Kidney (tissue), 14 donors: ENCODE measurements around the gene RASGRF2. TPM values are rescaled to one million over a fixed set of nuclear protein-coding genes. Genes with fewer than 3 reads are reported as not detected.
A peak's percentile ranks its signal among the peaks of the same experiment; 100 is the strongest.

Source experiments
- DNase-seq, 5 donors: peaks; one replicate each; pipeline ENCODE4 v3.0.0-alpha.2; 2013 to 2020
- FAIRE-seq: peaks from 2 replicates; lab custom pipeline; 2012; peaks lifted over from hg19 to GRCh38; lab: Jason Lieb, UNC
- H3K27ac ChIP-seq, 2 donors: one replicate each; pipeline ENCODE4 v1.7.0; 2013; ENCODE audit warnings: low read depth in 2 of 2, low read length in 2 of 2, inconsistent platforms in 1 of 2
- H3K27me3 ChIP-seq: one replicate; pipeline ENCODE4 v1.7.1; 2013; ENCODE audit warnings: low read length, inconsistent platforms; ENCODE audit not compliant: control insufficient read depth, insufficient read depth
- H3K36me3 ChIP-seq, 3 donors: one replicate each; pipeline versions ENCODE4 v1.7.0 to v1.7.1; 2013; ENCODE audit warnings: low read length in 3 of 3, control low read depth in 1 of 3, inconsistent platforms in 1 of 3; ENCODE audit not compliant: insufficient read depth in 3 of 3, control insufficient read depth in 2 of 3
- H3K4me1 ChIP-seq, 3 donors: one replicate each; pipeline versions ENCODE4 v1.7.0 to v1.7.1; 2013; ENCODE audit warnings: low read length in 3 of 3, inconsistent platforms in 1 of 3, low read depth in 1 of 3; ENCODE audit not compliant: control insufficient read depth in 2 of 3, insufficient read depth in 2 of 3
- H3K4me3 ChIP-seq, 3 donors: one replicate each; pipeline versions ENCODE4 v1.7.0 to v1.8.1; 2013; ENCODE audit warnings: low read length in 3 of 3, control low read depth in 1 of 3, inconsistent platforms in 1 of 3
- H3K9ac ChIP-seq, 3 donors: one replicate each; pipeline versions ENCODE4 v1.7.0 to v1.7.1; 2013; ENCODE audit warnings: low read length in 3 of 3, control low read depth in 1 of 3, inconsistent platforms in 1 of 3
- H3K9me3 ChIP-seq, 3 donors: one replicate each; pipeline versions ENCODE4 v1.7.0 to v1.7.1; 2013; ENCODE audit warnings: low read length in 3 of 3, control low read depth in 1 of 3, inconsistent platforms in 1 of 3; ENCODE audit not compliant: control insufficient read depth in 2 of 3, insufficient read depth in 1 of 3
- intact Hi-C: fragments of 100-400 bp; cut with DNase I; formaldehyde crosslinking; loops from one replicate; pipeline ENCODE4 v1.11.1; 2022
- polyA plus RNA-seq: library from polyadenylated mRNA; stranded (reverse); fragments of 350-450 nt; fragmentation: Illumina TruSeq; extraction: RNeasy Lipid Tissue Mini Kit (QIAGEN cat#74804); gene quantifications from one replicate; pipeline ENCODE4 v1.2.3, GENCODE V29; 2014; ENCODE audit warnings: low read depth, low replicate concordance; ENCODE audit not compliant: insufficient read depth
- total RNA-seq: library from RNA; stranded (reverse); fragmentation: NEBNext Ultra II Directional; extraction: Animal tissue kit (Norgen Biotek cat#: 25700); gene quantifications from one replicate; pipeline ENCODE4 v1.2.1, GENCODE V29; 2021
- TF ChIP-seq, protein P1 (sequence below): IDR thresholded peaks from 3 replicates; pipeline ENCODE4 v1.5.1; 2012; ENCODE audit warnings: mild to moderate bottlenecking, moderate library complexity, borderline replicate concordance; ENCODE audit not compliant: insufficient read depth; ENCODE audit errors: extremely low read depth
- donor health status: control.
- donor health status: control.
- donor health status: control.
- donor health status: control.
- donor health status: control.
- donor health status: DM: yes; HTN: yes; CAD: no.
- donor health status: Normal renal cell carcinoma (clear cell type).

RASGRF2 gene
- total and polyA plus RNA-seq, 2 donors from 2014 or later = 4.9 to 14.7 TPM

DNA sequence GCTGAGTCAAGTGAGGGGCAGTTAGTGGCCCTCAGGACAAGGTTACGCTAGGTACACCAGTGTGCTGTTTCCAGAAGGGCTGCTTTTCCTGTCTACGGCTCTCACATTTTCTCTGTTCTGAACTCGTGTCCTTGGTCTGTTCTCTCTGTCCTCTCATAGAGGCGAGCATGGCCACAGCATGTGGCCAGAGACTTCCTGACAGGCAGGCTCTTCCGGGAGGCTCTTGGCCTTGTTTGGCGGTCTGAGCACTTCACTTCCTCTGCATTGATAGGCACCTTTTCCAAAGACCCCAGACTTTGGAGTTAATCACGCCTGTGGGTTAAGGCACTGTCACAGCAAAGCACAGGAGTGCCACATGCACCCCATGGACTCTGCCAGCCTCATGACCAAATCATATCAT, 274.1 kb downstream of the RASGRF2 start:
- no peaks in the 10 kb centered on the region for H3K36me3 ChIP-seq
- no peaks in the 10 kb centered on the region for H3K27me3 ChIP-seq
- H3K9me3 ChIP-seq = no peaks in the 10 kb centered on the region
- H3K9ac ChIP-seq = peak overlapping the region in 2 of 3 donors; percentile 43 to 48
- H3K4me1 ChIP-seq = peaks cover 0 to 20% (median 5%) of the 10 kb centered on the region in 3 donors
- TF ChIP-seq, protein P1, sequence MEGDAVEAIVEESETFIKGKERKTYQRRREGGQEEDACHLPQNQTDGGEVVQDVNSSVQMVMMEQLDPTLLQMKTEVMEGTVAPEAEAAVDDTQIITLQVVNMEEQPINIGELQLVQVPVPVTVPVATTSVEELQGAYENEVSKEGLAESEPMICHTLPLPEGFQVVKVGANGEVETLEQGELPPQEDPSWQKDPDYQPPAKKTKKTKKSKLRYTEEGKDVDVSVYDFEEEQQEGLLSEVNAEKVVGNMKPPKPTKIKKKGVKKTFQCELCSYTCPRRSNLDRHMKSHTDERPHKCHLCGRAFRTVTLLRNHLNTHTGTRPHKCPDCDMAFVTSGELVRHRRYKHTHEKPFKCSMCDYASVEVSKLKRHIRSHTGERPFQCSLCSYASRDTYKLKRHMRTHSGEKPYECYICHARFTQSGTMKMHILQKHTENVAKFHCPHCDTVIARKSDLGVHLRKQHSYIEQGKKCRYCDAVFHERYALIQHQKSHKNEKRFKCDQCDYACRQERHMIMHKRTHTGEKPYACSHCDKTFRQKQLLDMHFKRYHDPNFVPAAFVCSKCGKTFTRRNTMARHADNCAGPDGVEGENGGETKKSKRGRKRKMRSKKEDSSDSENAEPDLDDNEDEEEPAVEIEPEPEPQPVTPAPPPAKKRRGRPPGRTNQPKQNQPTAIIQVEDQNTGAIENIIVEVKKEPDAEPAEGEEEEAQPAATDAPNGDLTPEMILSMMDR = no peak
- FAIRE-seq (no peak), DNase-seq (no peak)
- peak overlapping the region in 2 of 3 donors; percentile 30 to 63 for H3K4me3 ChIP-seq
- peak overlapping the region; percentile 65 to 85 for H3K27ac ChIP-seq
- intact Hi-C loops = no loop called here

DNA sequence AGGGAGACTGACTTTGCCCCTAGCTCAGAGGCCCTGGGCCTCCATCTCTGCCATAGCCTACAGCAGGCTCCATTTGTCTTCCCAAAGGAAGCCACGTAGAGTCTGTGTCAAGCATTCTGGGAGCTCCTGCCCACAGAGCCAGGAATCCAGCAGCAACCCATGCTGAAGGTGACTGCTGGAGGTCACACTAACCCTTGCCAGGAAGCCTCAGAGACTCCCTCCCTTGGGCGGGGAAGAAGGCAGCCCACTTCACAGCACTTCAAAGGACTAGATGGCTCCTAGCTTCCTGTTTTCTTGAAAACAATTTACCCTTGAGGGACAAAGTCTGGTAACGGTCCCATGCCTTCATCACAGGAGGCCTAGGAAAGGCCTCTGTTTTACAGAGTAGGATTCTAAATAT, 274.6 kb downstream of the RASGRF2 start:
- intact Hi-C loops = no loop called here
- H3K9ac ChIP-seq = peak overlapping the region in 1 of 3 donors; percentile 48
- peak overlapping the region; percentile 65 to 85 for H3K27ac ChIP-seq
- peak overlapping the region in 2 of 3 donors; percentile 0 to 63 for H3K4me3 ChIP-seq
- DNase-seq = peak in 1 of 5 donors; percentile 14
- FAIRE-seq = no peak
- H3K36me3 ChIP-seq = no peaks in the 10 kb centered on the region
- no peaks in the 10 kb centered on the region for H3K9me3 ChIP-seq
- H3K4me1 ChIP-seq = peaks cover 0 to 23% (median 7%) of the 10 kb centered on the region in 3 donors
- H3K27me3 ChIP-seq = no peaks in the 10 kb centered on the region
- TF ChIP-seq, protein P1 = no peak

DNA sequence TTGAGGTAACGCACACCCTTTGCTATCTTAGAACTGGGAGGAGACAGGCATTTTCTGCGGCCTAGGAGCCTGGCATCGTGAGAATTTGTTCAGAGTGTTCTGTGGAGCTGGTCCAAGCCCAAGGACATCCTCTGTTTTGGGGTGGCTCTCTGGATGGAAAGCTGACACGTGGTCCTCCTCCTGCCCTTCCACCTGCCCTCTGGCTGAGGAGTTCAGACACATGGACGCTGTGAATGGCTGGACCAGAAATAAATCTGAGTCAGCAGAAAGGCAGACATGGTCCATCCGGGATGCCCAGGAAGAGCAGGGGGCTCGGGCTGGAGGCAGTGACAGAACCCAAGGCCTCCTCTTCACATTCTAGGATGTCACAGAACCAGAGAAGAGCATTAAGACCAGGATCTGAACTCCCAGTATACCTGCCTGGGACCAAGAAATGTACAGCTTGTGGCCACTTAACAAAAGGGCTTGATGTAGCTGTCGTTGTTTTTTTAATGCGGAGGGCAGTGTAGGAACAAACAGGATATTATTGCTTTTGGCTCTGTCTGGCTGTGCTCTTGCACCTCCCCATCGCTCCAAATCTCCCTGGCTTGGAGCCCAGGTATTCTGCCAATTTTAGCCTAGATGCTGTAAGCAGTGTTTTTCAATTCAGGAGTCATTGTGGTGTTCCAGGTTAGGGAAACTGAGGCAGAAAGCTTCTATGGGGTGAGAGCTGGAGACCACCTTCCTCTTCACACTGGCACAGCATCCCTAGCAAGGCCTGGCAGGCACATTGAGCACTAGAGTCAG, 275.3 kb downstream of the RASGRF2 start:
- Histone ChIP-seq H3K27me3 (no peaks in the 10 kb centered on the region), H3K36me3 (no peaks in the 10 kb centered on the region), H3K4me3 (peak overlapping the region in 2 of 3 donors; percentile 0 to 13), H3K4me1 (peaks cover 0 to 23% (median 11%) of the 10 kb centered on the region in 3 donors), H3K9me3 (no peaks in the 10 kb centered on the region), H3K27ac (peak overlapping the region in 1 of 2 donors; percentile 85), H3K9ac (no peak overlapping the region)
- intact Hi-C loops = no loop called here
- peak in 1 of 5 donors; percentile 26 for DNase-seq
- FAIRE-seq = no peak
- TF ChIP-seq, protein P1 = no peak
